ENCODE data around the gene ELAVL1. TPM values are rescaled to one million over a fixed set of nuclear protein-coding genes. Genes with fewer than 3 reads are reported as not detected.

The ELAVL1 gene
- total RNA-seq, 1 experiment from 2014 or later: 58.1 TPM

DNA sequence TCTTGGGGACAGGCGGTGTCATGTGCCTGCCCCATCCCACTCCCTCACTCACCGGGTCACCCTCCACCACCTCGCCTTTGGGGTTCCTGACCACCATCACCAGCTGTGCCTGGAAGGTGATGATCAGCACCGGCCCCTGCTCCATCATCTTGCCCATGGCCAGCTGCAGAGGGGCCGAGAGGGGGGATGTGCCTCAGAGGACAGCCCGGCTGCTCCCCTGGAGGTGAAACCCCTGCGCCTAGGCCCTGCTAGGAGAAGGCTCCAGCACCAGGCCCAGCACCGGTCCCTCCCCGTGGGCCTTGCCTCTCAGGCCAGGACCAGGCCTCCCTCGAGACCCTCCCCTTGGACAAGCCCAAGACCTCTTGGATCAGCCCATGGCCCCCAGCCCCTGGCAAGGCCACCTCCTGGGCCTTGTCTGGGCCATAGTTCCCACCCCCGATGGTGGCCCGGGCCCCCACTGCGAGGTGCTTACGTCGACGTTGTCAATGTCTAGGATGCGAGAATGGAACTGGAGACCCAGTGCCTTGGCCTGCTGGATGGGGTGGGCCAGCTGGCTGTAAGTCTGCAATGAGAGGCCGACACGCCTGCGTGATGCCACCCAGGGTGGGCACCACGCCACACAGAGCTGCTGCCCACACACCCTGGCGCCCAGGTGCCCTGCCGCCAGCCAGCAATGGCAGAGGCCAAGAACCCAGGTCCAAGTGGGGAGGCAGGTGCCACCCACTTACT is 77.7 kb downstream of the ELAVL1 start:
- no TSS peak for BruUV-seq (replicated peaks)
- H3K27me3 Mint-ChIP-seq (ENCODE audit: insufficient read depth, unreplicated experiment): no peaks in the 10 kb centered on the region
- peak overlapping the region; percentile 93 for H3K27ac Mint-ChIP-seq (ENCODE audit: low read depth, unreplicated experiment)
- DNase-seq (ENCODE audit: unreplicated experiment): no peak
- POLR2A ChIA-PET: interaction anchor here (0.7 to 5.2 kb wide), 7 partner anchors 11 to 361 kb away, joined by 3 to 56 read pairs (median 4); partner anchors contain the start of gene TIMM44
- peaks cover 65% of the 10 kb centered on the region for H3K36me3 Mint-ChIP-seq (ENCODE audit: insufficient read depth, unreplicated experiment)
- TF ChIP-seq, protein P1, sequence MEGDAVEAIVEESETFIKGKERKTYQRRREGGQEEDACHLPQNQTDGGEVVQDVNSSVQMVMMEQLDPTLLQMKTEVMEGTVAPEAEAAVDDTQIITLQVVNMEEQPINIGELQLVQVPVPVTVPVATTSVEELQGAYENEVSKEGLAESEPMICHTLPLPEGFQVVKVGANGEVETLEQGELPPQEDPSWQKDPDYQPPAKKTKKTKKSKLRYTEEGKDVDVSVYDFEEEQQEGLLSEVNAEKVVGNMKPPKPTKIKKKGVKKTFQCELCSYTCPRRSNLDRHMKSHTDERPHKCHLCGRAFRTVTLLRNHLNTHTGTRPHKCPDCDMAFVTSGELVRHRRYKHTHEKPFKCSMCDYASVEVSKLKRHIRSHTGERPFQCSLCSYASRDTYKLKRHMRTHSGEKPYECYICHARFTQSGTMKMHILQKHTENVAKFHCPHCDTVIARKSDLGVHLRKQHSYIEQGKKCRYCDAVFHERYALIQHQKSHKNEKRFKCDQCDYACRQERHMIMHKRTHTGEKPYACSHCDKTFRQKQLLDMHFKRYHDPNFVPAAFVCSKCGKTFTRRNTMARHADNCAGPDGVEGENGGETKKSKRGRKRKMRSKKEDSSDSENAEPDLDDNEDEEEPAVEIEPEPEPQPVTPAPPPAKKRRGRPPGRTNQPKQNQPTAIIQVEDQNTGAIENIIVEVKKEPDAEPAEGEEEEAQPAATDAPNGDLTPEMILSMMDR (IDR thresholded peaks at IDR 0.05; ENCODE audit: unreplicated experiment): no peak
- CTCF ChIA-PET: interaction anchor here (0.6 to 2.0 kb wide), 6 partner anchors 8 to 324 kb away, joined by 3 to 14 read pairs (median 4); partner anchors contain the start of genes SNAPC2, TIMM44 and TRAPPC5
- intact Hi-C loops (cut with micrococcal nuclease): no loop called here
- peaks cover 13% of the 10 kb centered on the region for H3K4me1 Mint-ChIP-seq (ENCODE audit: insufficient read depth, unreplicated experiment)
- H3K9me3 Mint-ChIP-seq (ENCODE audit: unreplicated experiment): no peaks in the 10 kb centered on the region
- H3K4me3 Mint-ChIP-seq (ENCODE audit: unreplicated experiment): peak overlapping the region; percentile 62

- no peak for DNase-seq (ENCODE audit: unreplicated experiment)
- TSS peak; percentile 53 for BruUV-seq (replicated peaks)
Measured at GRCh38 chr19:7926727-7927604, 78.5 kb downstream of the ELAVL1 start.

DNA sequence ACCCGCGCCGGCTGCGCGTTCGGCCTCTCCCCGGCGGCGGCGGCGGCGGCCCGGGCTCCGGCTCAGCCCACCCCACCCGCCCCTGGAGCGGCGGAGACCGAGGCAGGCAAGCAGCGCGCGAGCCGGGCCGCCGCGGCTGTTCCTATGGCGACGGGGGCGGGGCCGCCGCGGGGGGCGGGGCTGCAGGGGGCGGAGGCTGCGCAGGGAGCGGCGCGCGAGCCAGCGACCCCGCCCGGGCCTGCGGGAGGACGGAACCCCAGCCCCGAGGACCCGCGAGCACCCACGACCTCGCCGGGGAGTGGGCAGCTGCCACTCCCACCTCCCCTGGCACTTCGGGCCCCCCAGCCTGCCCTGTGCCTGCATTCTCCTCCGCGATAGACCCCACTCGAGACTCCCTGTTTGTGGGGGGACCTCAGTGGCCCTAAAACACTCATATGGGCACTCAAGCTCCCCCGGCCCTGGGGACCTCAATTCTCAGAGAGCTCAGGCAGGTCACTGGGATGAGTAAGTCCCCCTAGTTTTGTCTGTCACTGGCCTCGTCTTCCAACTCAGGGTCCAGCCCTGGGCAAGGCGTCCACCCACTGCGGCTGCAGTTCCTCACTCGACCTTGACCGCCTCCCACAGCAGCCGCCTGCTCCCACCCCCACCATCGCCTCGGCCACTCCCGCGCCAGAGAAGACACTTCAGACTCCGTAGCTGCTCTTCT is 79.3 kb downstream of the ELAVL1 start, which contains the start of gene CTXN1:
Gene CTXN1, minus strand, starts transcription at position 115 of the 706 bp plus-strand sequence. CDS start 597 bp downstream, outside the sequence.
- TF ChIP-seq, protein P1 (IDR thresholded peaks at IDR 0.05; ENCODE audit: unreplicated experiment): no peak
- peaks cover 64% of the 10 kb centered on the region for H3K36me3 Mint-ChIP-seq (ENCODE audit: insufficient read depth, unreplicated experiment)
- H3K27me3 Mint-ChIP-seq (ENCODE audit: insufficient read depth, unreplicated experiment): no peaks in the 10 kb centered on the region
- H3K4me1 Mint-ChIP-seq (ENCODE audit: insufficient read depth, unreplicated experiment): peaks cover 19% of the 10 kb centered on the region
- peak within 1 kb of the TSS; percentile 71 for H3K4me3 Mint-ChIP-seq (ENCODE audit: unreplicated experiment)
- intact Hi-C loops (cut with micrococcal nuclease): no loop called here
- POLR2A ChIA-PET: interaction anchor here (0.6 to 5.2 kb wide), 2 partner anchors 17 kb away, joined by 3 to 56 read pairs; partner anchors contain the start of gene TIMM44
- DNase-seq (ENCODE audit: unreplicated experiment): peak; percentile 56
- CTCF ChIA-PET: interaction anchor here (0.5 to 1.7 kb wide), 4 partner anchors 28 to 76 kb away, joined by 3 to 4 read pairs (median 3); no protein-coding TSS in a partner anchor
- BruUV-seq (replicated peaks): no TSS peak
- no peak within 1 kb of the TSS for H3K27ac Mint-ChIP-seq (ENCODE audit: low read depth, unreplicated experiment)
- H3K9me3 Mint-ChIP-seq (ENCODE audit: unreplicated experiment): no peaks in the 10 kb centered on the region

More at GRCh38 chr19:7926727-7927604, 78.5 kb downstream of the ELAVL1 start:
- Mint-ChIP-seq H3K27me3 (ENCODE audit: insufficient read depth, unreplicated experiment) (no peaks in the 10 kb centered on the region), H3K9me3 (ENCODE audit: unreplicated experiment) (no peaks in the 10 kb centered on the region), H3K36me3 (ENCODE audit: insufficient read depth, unreplicated experiment) (peaks cover 63% of the 10 kb centered on the region), H3K4me3 (ENCODE audit: unreplicated experiment) (peak overlapping the region; percentile 52), H3K27ac (ENCODE audit: low read depth, unreplicated experiment) (no peak overlapping the region), H3K4me1 (ENCODE audit: insufficient read depth, unreplicated experiment) (peaks cover 17% of the 10 kb centered on the region)
- TF ChIP-seq, protein P1 (IDR thresholded peaks at IDR 0.05; ENCODE audit: unreplicated experiment): no peak
- POLR2A ChIA-PET: interaction anchor here (1.1 to 5.2 kb wide), 2 partner anchors 16 to 57 kb away, joined by 3 to 56 read pairs; partner anchors contain the start of gene TIMM44
- CTCF ChIA-PET: interaction anchor here (0.5 to 1.7 kb wide), 5 partner anchors 27 to 246 kb away, joined by 3 to 4 read pairs (median 3); partner anchors contain the start of gene TRAPPC5
- intact Hi-C loops (cut with micrococcal nuclease): no loop called here

All from MCF 10A (cell line).